Esophagus squamous epithelium (tissue), 5 donors: Measurements from ENCODE around the gene XPOT. TPM values are rescaled to one million over a fixed set of nuclear protein-coding genes. Genes with fewer than 3 reads are reported as not detected.

Source experiments
- DNase-seq: peaks from one replicate; lab custom pipeline; 2025; lab: John Stamatoyannopoulos, UW
- H3K27ac ChIP-seq, 4 donors: fragments of 200-600 bp; sonication (generic); one replicate each; pipeline ENCODE4 v1.5.1; 2016 to 2019; ENCODE audit warnings: mild to moderate bottlenecking in 1 of 4
- H3K27me3 ChIP-seq, 4 donors: fragments of 200-600 bp; sonication (generic); 1 replicate in 3 of 4; 2 replicates in 1 of 4; pipeline versions ENCODE4 v1.5.1 to v1.6.0; 2017 to 2021; ENCODE audit warnings: antibody characterized with exemption in 1 of 4
- H3K36me3 ChIP-seq, 3 donors: fragments of 200-600 bp; sonication (generic); one replicate each; pipeline ENCODE4 v1.5.1; 2016 to 2019
- H3K4me1 ChIP-seq, 3 donors: fragments of 200-600 bp; sonication (generic); one replicate each; pipeline ENCODE4 v1.5.1; 2017 to 2019
- H3K4me3 ChIP-seq, 4 donors: fragments of 200-600 bp; sonication (generic); 1 replicate in 3 of 4; 2 replicates in 1 of 4; pipeline ENCODE4 v1.5.1; 2016 to 2019; ENCODE audit warnings: mild to moderate bottlenecking in 2 of 4, moderate library complexity in 1 of 4
- H3K9me3 ChIP-seq, 3 donors: fragments of 200-600 bp; sonication (generic); one replicate each; pipeline ENCODE4 v1.5.1; 2016 to 2019
- CTCF ChIP-seq, 6 experiments: fragments of 450-650 bp in 4 of 6; fragments of 200-600 bp in 2 of 6; sonication (generic) in 2 of 6; IDR thresholded peaks; one replicate each; pipeline ENCODE4 v1.5.1; 2016 to 2019; ENCODE audit warnings: antibody characterized with exemption in 6 of 6, mild to moderate bottlenecking in 4 of 6, moderate library complexity in 4 of 6
- POLR2A ChIP-seq, 4 donors: fragments of 450-650 bp; IDR thresholded peaks; one replicate each; pipeline ENCODE4 v1.6.1; 2017; ENCODE audit warnings: antibody characterized with exemption in 4 of 4, mild to moderate bottlenecking in 4 of 4, moderate library complexity in 3 of 4
- WGBS, 2 donors: methylation state at CpG; one replicate each; pipeline ENCODE4 v1.1.5; 2018; 5-methylcytosine and 5-hydroxymethylcytosine counted together
- intact Hi-C: fragments of 100-400 bp; cut with DNase I; formaldehyde crosslinking; loops from one replicate; pipeline ENCODE4 v1.15.0; 2022
- total RNA-seq, 4 donors: library from RNA; depleted of rRNA; stranded (reverse); fragments of >200 nt; gene quantifications; one replicate each; pipeline ENCODE4 v1.1.0, GENCODE V29; 2016
- donor health status: DM: yes; HTN: yes; CAD: no.

The XPOT gene
- total RNA-seq, 4 donors from 2014 or later, result 29.9 to 61.2 (median 38.0) TPM

GRCh38 chr12:64461634-64462414 is 57.6 kb downstream of the XPOT start:
- H3K4me3 ChIP-seq, result no peak overlapping the region
- peaks cover 0 to 83% (median 0%) of the 10 kb centered on the region in 3 donors for H3K36me3 ChIP-seq
- TF ChIP-seq CTCF (IDR thresholded peaks at IDR 0.05) (no peak), POLR2A (IDR thresholded peaks at IDR 0.05) (no peak)
- WGBS, 2 donors, result 56 to 58% methylated on average over 2 of the region's 2 CpGs
- H3K4me1 ChIP-seq, result peaks cover 7 to 32% (median 9%) of the 10 kb centered on the region in 3 donors
- no peak for DNase-seq
- intact Hi-C loops, result no loop called here
- H3K27me3 ChIP-seq, result no peaks in the 10 kb centered on the region
- no peak overlapping the region for H3K27ac ChIP-seq
- H3K9me3 ChIP-seq, result no peaks in the 10 kb centered on the region

- intact Hi-C loops, result no loop called here
- Histone ChIP-seq H3K4me3 (no peak overlapping the region), H3K36me3 (peaks cover 8 to 97% (median 9%) of the 10 kb centered on the region in 3 donors), H3K27me3 (no peaks in the 10 kb centered on the region), H3K9me3 (no peaks in the 10 kb centered on the region), H3K4me1 (no peaks in the 10 kb centered on the region), H3K27ac (no peak overlapping the region)
- no peak for TF ChIP-seq POLR2A (IDR thresholded peaks at IDR 0.05)
- TF ChIP-seq CTCF (IDR thresholded peaks at IDR 0.05), result no peak
- no peak for DNase-seq
Measured at GRCh38 chr12:64466178-64466577, 62.0 kb downstream of the XPOT start.

GRCh38 chr12:64468966-64469365 is 64.8 kb downstream of the XPOT start:
- TF ChIP-seq POLR2A (IDR thresholded peaks at IDR 0.05), result no peak
- TF ChIP-seq CTCF (IDR thresholded peaks at IDR 0.05), result no peak
- Histone ChIP-seq H3K4me1 (no peaks in the 10 kb centered on the region), H3K27me3 (no peaks in the 10 kb centered on the region), H3K9me3 (no peaks in the 10 kb centered on the region), H3K4me3 (no peak overlapping the region), H3K36me3 (peaks cover 8 to 100% (median 9%) of the 10 kb centered on the region in 3 donors), H3K27ac (no peak overlapping the region)
- DNase-seq, result no peak
- intact Hi-C loops, result no loop called here
- 54 to 81% methylated on average over 4 to 5 of the region's 5 CpGs for WGBS, 2 donors

DNA sequence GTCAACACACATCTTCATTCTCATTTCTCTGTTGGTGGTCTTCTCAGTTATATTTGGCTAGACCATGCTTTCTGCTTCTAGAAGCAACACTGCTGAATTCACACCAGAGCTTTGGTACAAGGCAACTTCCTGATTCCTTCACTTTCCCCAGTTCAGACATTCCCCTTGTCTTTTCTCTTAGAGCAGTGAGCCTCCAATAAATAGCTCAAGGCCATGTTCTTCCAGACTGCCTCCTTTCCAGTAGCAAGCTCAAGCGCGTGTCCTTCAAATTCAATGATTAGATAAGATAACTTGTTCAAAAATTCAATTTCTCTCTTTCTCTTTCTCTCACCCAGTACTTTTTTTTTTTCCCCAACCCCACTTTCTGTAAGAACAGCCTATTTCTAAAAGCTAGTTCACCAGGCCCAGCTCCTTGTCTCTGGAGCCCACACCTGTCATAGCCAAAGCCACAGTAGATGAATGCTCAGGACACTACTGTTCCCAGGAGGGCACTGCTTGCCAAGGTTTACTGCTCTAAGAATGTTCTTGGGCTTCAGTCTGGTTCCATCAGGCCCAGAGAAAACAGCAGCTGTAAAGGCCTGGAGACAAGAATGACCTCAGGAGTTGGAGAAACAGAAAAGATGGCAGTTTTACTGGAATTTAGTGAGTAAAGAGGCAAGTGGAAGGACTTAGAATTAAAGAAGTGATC is 65.4 kb downstream of the XPOT start:
- DNase-seq, result no peak
- Histone ChIP-seq H3K36me3 (peaks cover 8 to 100% (median 9%) of the 10 kb centered on the region in 3 donors), H3K9me3 (no peaks in the 10 kb centered on the region), H3K27me3 (no peaks in the 10 kb centered on the region), H3K27ac (no peak overlapping the region), H3K4me3 (no peak overlapping the region), H3K4me1 (no peaks in the 10 kb centered on the region)
- TF ChIP-seq POLR2A (IDR thresholded peaks at IDR 0.05) (no peak), CTCF (IDR thresholded peaks at IDR 0.05) (no peak)
- WGBS, 2 donors, result 76 to 100% methylated on average over 2 of the region's 2 CpGs
- intact Hi-C loops, result no loop called here

DNA sequence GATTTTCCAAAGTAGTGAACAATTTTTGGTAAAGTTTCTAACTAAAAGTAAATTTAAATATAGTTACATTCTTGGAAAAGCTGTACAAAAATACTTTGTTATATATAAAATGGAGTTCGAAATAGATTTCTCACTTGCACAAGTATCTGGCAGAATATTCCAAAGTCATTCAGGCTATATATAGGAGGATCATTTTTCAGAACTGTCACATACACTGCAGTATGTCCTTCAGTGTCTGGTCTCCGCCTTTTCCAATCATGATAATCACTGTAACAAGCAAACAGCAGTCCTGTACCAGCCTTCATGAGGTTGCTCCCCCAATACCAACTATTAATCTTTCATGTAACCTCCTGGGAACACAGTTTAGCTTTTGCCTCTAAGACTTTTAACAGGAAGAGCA is 66.3 kb downstream of the XPOT start:
- no peak for DNase-seq
- WGBS, 2 donors, result 91 to 94% methylated on average over 2 of the region's 2 CpGs
- Histone ChIP-seq H3K4me1 (no peaks in the 10 kb centered on the region), H3K36me3 (peaks cover 8 to 100% (median 9%) of the 10 kb centered on the region in 3 donors), H3K4me3 (no peak overlapping the region), H3K27ac (no peak overlapping the region), H3K27me3 (no peaks in the 10 kb centered on the region), H3K9me3 (peaks cover 0 to 3% (median 0%) of the 10 kb centered on the region in 3 donors)
- intact Hi-C loops, result no loop called here
- no peak for TF ChIP-seq CTCF (IDR thresholded peaks at IDR 0.05)
- no peak for TF ChIP-seq POLR2A (IDR thresholded peaks at IDR 0.05)
